OCI-LY7 (cell line): Measurements from ENCODE around the gene SAC3D1.

Experiments used
- CTCF ChIP-seq: fragments of 200-600 bp; sonication (generic); conservative IDR thresholded peaks from 2 replicates; pipeline ENCODE4 v1.5.1; 2014; ENCODE audit warnings: mild to moderate bottlenecking, antibody characterized with exemption, low read length, moderate library complexity, mixed read lengths
- EZH2phosphoT487 ChIP-seq: fragments of 200-600 bp; sonication (generic); IDR thresholded peaks from 2 replicates; pipeline ENCODE4 v1.6.1; 2018; ENCODE audit warnings: low read depth, borderline replicate concordance, mild to moderate bottlenecking, mixed run types, antibody characterized with exemption, low read length, moderate library complexity, mixed read lengths

DNA sequence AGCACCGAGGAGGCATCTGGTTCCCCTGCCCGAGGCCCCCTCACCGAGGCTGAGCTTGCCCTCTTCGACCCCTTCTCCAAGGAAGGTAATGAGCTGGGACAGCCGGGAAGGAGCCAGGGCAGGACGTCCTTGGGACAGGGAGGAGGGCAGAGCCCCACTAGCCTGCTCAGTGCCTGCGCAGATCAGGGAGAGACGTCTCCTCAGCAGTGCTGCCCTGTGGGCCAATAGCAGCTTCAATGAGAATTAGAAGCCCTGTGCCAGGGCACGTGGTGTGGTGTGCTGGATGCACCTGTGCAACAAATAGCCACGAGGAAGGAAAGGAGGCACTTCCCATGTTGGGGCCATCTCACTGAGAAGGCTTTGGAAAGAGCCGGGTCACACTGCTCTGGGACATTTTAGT is 5.4 kb upstream of the SAC3D1 start:
- TF ChIP-seq EZH2phosphoT487, result no peak
- TF ChIP-seq CTCF, result no peak
